HuH-7 (cell line): ENCODE results near the gene PCP4L1.
"Not testable (repeated sequence)": the region's sequence is repeated elsewhere in the genome, so short reads cannot be mapped to it uniquely, and the experiment has no call there.

ENCODE experiments used
- DNase-seq: peaks from one replicate; pipeline ENCODE4 v3.0.0; 2011; ENCODE audit warnings: low spot score

The PCP4L1 gene

DNA sequence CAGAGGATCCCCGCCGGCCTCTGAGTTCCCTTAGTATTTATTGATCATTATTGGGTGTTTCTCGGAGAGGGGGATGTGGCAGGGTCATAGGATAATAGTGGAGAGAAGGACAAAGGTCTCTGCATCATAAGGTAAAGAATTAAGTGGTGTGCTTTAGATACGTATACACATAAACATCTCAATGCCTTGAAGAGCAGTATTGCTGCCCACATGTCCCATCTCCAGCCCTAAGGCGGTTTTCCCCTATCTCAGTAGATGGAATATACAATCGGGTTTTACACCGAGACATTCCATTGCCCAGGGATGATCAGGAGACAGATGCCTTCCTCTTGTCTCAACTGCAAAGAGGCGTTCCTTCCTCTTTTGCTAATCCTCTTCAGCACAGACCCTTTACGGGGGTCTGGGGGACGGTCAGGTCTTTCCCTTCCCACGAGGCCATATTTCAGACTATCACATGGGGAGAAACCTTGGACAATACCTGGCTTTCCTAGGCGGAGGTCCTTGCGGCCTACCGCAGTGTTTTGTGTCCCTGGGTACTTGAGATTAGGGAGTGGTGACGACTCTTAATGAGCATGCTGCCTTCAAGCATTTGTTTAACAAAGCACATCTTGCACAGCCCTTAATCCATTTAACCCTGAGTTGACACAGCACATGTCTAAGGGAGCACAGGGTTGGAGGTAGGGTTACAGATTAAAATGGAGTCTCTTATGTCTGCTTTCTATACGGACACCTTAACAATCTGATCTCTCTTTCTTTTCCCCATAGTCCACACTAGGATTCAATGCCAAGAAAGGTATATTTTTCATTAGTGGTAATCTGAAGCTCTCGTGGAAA lies 57.5 kb downstream of the PCP4L1 start:
- DNase-seq = not testable (repeated sequence)

DNA sequence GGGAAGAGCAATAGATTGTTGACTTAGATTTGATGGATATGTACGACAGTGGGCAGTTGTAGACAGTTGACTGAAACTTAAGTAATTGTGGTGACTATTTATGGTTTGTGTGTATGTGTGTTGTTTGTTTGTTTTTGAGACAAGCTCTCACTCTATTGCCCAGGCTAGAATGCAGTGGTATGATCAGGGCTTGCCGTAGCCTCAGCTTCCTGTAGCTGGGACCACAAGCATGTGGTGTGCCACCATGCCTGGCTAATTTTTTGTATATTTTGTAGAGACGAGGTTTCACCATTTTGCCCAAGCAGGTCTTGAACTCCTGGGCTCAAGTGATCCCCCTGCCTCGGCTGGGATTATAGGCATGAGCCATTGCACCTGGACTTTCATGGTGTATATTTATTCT lies 65.5 kb downstream of the PCP4L1 start:
- DNase-seq = no peak

DNA sequence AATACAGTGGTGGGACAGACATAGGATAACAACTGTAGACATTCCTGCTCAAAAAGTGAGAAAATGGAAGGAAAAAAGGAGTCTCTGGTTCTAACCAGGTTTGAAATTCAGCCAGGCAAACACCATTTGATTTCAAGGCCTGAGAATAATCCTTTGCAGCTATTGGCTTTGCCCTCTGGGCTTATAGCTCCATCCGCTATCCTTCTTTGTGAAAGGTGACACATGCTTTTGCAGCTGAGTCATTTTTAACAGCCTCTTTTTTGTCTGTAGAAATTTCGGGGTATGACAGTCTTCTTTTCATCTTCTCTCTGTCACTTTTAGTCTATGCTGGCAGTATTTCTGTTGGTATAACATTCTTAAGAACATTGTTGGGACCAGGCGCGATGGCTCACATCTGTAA lies 71.8 kb downstream of the PCP4L1 start:
- DNase-seq = no peak

DNA sequence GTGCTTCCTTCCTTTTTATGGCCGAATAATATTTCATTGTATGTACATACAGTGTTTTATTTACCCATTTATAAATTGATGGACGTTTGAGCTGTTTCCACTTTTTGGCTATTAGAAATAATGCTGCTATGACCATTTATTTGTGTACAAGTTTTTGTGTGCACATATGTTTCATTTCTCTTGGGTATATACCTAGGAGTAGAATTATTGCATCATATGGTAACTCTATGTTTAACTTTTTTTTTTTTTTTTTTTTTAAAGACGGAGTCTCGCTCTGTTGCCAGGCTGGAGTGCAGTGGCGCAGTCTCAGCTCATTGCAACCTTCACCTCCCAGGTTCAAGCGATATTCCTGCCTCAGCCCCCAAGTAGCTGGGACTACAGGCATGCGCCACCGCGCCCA lies 74.6 kb downstream of the PCP4L1 start:
- no peak for DNase-seq
